Measurements from ENCODE around the gene CA7.
"Not testable (repeated sequence)": the region's sequence is repeated elsewhere in the genome, so short reads cannot be mapped to it uniquely, and the experiment has no call there.

CA7 gene

GRCh38 chr16:66846831-66847230 is 2.6 kb downstream of the CA7 start:
- DNase-seq (ENCODE audit: low read depth): no peak

GRCh38 chr16:66847533-66848067 is 3.4 kb downstream of the CA7 start:
- no peak for DNase-seq (ENCODE audit: low read depth)

- DNase-seq (ENCODE audit: low read depth): no peak
Observed at GRCh38 chr16:66848172-66848571, 4.0 kb downstream of the CA7 start.

GRCh38 chr16:66849021-66849420 is 4.8 kb downstream of the CA7 start:
- DNase-seq (ENCODE audit: low read depth): no peak

- DNase-seq (ENCODE audit: low read depth): no peak
Observed at GRCh38 chr16:66849549-66849948, 5.3 kb downstream of the CA7 start.

- no peak for DNase-seq (ENCODE audit: low read depth)
Observed at GRCh38 chr16:66850115-66850815, 6.1 kb downstream of the CA7 start.

- DNase-seq (ENCODE audit: low read depth): no peak
Observed at GRCh38 chr16:66851166-66851964, 7.2 kb downstream of the CA7 start.

- DNase-seq (ENCODE audit: low read depth): no peak
Observed at GRCh38 chr16:66853261-66854139, 9.3 kb downstream of the CA7 start.

- no peak for DNase-seq (ENCODE audit: low read depth)
Observed at GRCh38 chr16:66856184-66856730, 12.0 kb downstream of the CA7 start.

GRCh38 chr16:66856801-66857200 is 12.6 kb downstream of the CA7 start:
- no peak for DNase-seq (ENCODE audit: low read depth)

GRCh38 chr16:66857437-66857836 is 13.2 kb downstream of the CA7 start:
- no peak for DNase-seq (ENCODE audit: low read depth)

- DNase-seq (ENCODE audit: low read depth): peak; percentile 49
Observed at GRCh38 chr16:66858740-66859396, 14.7 kb downstream of the CA7 start.

GRCh38 chr16:66859397-66860068 is 15.3 kb downstream of the CA7 start:
- DNase-seq (ENCODE audit: low read depth): no peak

- no peak for DNase-seq (ENCODE audit: low read depth)
Observed at GRCh38 chr16:66862023-66862520, 17.9 kb downstream of the CA7 start.

GRCh38 chr16:66863707-66864106 is 19.5 kb downstream of the CA7 start:
- DNase-seq (ENCODE audit: low read depth): no peak

GRCh38 chr16:66869424-66869823 is 25.2 kb downstream of the CA7 start:
- DNase-seq (ENCODE audit: low read depth): no peak

GRCh38 chr16:66871363-66871762 is 27.1 kb downstream of the CA7 start:
- not testable (repeated sequence) for DNase-seq (ENCODE audit: low read depth)

GRCh38 chr16:66871840-66872239 is 27.6 kb downstream of the CA7 start:
- DNase-seq (ENCODE audit: low read depth): no peak

GRCh38 chr16:66872559-66872942 is 28.3 kb downstream of the CA7 start:
- DNase-seq (ENCODE audit: low read depth): no peak

GRCh38 chr16:66872943-66873684 is 28.9 kb downstream of the CA7 start:
- peak; percentile 99 for DNase-seq (ENCODE audit: low read depth)

Data from iris pigment epithelial cell (primary cell).